DOHH2 (cell line): ENCODE data around the gene KLF4.
"Not testable (repeated sequence)": the region's sequence is repeated elsewhere in the genome, so short reads cannot be mapped to it uniquely, and the experiment has no call there.

Source experiments
- H3F3A ChIP-seq: fragments of 200-600 bp; sonication (generic), shearing (Covaris generic); 2 replicates; pipeline ENCODE4 v1.6.0; 2016; ENCODE audit warnings: antibody characterized with exemption, mild to moderate bottlenecking; ENCODE audit not compliant: control insufficient read depth, insufficient read depth
- H3K27ac ChIP-seq: fragments of 200-600 bp; sonication (generic); 2 replicates; pipeline ENCODE4 v1.5.1; 2014; ENCODE audit warnings: low read depth, mild to moderate bottlenecking, low read length, moderate library complexity
- H3K27me3 ChIP-seq: fragments of 200-600 bp; sonication (generic); 2 replicates; pipeline ENCODE4 v1.6.1; 2014; ENCODE audit warnings: mild to moderate bottlenecking, low read length, mixed read lengths; ENCODE audit not compliant: control insufficient read depth
- H3K36me3 ChIP-seq: fragments of 200-600 bp; sonication (generic); 2 replicates; pipeline ENCODE4 v1.6.1; 2014; ENCODE audit warnings: mild to moderate bottlenecking, low read length, moderate library complexity, mixed read lengths; ENCODE audit not compliant: control insufficient read depth
- H3K4me1 ChIP-seq: fragments of 200-600 bp; sonication (generic); 2 replicates; pipeline ENCODE4 v1.6.1; 2014; ENCODE audit warnings: mild to moderate bottlenecking, low read length, mixed read lengths; ENCODE audit not compliant: control insufficient read depth
- H3K4me2 ChIP-seq: fragments of 200-600 bp; sonication (generic); 2 replicates; pipeline ENCODE4 v1.6.0; 2014; ENCODE audit warnings: mild to moderate bottlenecking, low read length, moderate library complexity
- H3K4me3 ChIP-seq: fragments of 200-600 bp; sonication (generic); 2 replicates; pipeline ENCODE4 v1.5.1; 2014; ENCODE audit warnings: mild to moderate bottlenecking, low read length, mixed read lengths
- H3K79me2 ChIP-seq: fragments of 200-600 bp; sonication (generic); 2 replicates; pipeline ENCODE4 v1.6.1; 2014; ENCODE audit warnings: mild to moderate bottlenecking, low read length, mixed read lengths; ENCODE audit not compliant: control insufficient read depth
- H3K9me2 ChIP-seq: fragments of 200-600 bp; sonication (generic); replicated peaks from 2 replicates; pipeline ENCODE4 v1.6.1; 2014; ENCODE audit warnings: mild to moderate bottlenecking, low read length, mixed read lengths; ENCODE audit not compliant: control insufficient read depth
- H3K9me3 ChIP-seq: fragments of 200-600 bp; sonication (generic); 2 replicates; pipeline ENCODE4 v1.6.1; 2014; ENCODE audit warnings: antibody characterized with exemption, low read length, mixed read lengths; ENCODE audit not compliant: control insufficient read depth, insufficient read depth
- H4K20me1 ChIP-seq: fragments of 200-600 bp; sonication (generic); 2 replicates; pipeline ENCODE4 v1.6.0; 2014; ENCODE audit warnings: low read depth, mild to moderate bottlenecking, antibody characterized with exemption, low read length, moderate library complexity; ENCODE audit not compliant: control insufficient read depth, insufficient read depth
- EZH2phosphoT487 ChIP-seq: fragments of 200-600 bp; sonication (generic); IDR thresholded peaks from 2 replicates; pipeline ENCODE4 v1.6.1; 2017; ENCODE audit warnings: borderline replicate concordance, mild to moderate bottlenecking, antibody characterized with exemption, low read length, moderate library complexity, mixed read lengths
- TF ChIP-seq, protein P1 (sequence below): fragments of 200-600 bp; sonication (generic); IDR thresholded peaks from one replicate; pipeline ENCODE4 v1.5.1; 2014; ENCODE audit warnings: antibody characterized with exemption, mild to moderate bottlenecking, low read depth, low read length; ENCODE audit not compliant: poor library complexity, severe bottlenecking

KLF4 gene

DNA sequence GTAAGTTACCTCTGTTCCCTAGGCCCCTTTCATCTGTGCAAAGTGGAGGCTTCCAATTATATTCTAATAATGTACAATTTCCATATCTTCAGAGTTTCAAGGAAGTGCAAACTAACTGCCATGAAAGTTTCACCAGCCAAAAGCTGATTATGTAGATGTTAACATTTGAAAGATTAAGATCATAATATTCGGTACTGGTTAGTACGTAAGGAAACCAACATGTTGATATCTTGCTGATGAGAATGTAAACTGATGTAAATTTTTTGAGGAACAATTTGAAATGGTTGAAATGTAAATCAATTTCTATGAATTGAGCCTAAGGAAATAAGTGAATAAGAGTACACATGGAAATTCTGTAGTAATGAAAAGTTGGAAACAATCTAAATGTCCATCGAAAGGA lies 12.9 kb upstream of the KLF4 start:
- H3K36me3 ChIP-seq, result no peaks in the 10 kb centered on the region
- no peak overlapping the region for H3K4me2 ChIP-seq
- no peaks in the 10 kb centered on the region for H3K27me3 ChIP-seq
- no peaks in the 10 kb centered on the region for H3K79me2 ChIP-seq
- no peaks in the 10 kb centered on the region for H3K9me3 ChIP-seq
- H3K9me2 ChIP-seq, result no peaks in the 10 kb centered on the region
- TF ChIP-seq EZH2phosphoT487, result no peak
- TF ChIP-seq, protein P1, sequence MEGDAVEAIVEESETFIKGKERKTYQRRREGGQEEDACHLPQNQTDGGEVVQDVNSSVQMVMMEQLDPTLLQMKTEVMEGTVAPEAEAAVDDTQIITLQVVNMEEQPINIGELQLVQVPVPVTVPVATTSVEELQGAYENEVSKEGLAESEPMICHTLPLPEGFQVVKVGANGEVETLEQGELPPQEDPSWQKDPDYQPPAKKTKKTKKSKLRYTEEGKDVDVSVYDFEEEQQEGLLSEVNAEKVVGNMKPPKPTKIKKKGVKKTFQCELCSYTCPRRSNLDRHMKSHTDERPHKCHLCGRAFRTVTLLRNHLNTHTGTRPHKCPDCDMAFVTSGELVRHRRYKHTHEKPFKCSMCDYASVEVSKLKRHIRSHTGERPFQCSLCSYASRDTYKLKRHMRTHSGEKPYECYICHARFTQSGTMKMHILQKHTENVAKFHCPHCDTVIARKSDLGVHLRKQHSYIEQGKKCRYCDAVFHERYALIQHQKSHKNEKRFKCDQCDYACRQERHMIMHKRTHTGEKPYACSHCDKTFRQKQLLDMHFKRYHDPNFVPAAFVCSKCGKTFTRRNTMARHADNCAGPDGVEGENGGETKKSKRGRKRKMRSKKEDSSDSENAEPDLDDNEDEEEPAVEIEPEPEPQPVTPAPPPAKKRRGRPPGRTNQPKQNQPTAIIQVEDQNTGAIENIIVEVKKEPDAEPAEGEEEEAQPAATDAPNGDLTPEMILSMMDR, result no peak
- no peaks in the 10 kb centered on the region for H4K20me1 ChIP-seq
- no peaks in the 10 kb centered on the region for H3F3A ChIP-seq
- H3K4me1 ChIP-seq, result no peaks in the 10 kb centered on the region
- no peak overlapping the region for H3K27ac ChIP-seq
- no peak overlapping the region for H3K4me3 ChIP-seq

DNA sequence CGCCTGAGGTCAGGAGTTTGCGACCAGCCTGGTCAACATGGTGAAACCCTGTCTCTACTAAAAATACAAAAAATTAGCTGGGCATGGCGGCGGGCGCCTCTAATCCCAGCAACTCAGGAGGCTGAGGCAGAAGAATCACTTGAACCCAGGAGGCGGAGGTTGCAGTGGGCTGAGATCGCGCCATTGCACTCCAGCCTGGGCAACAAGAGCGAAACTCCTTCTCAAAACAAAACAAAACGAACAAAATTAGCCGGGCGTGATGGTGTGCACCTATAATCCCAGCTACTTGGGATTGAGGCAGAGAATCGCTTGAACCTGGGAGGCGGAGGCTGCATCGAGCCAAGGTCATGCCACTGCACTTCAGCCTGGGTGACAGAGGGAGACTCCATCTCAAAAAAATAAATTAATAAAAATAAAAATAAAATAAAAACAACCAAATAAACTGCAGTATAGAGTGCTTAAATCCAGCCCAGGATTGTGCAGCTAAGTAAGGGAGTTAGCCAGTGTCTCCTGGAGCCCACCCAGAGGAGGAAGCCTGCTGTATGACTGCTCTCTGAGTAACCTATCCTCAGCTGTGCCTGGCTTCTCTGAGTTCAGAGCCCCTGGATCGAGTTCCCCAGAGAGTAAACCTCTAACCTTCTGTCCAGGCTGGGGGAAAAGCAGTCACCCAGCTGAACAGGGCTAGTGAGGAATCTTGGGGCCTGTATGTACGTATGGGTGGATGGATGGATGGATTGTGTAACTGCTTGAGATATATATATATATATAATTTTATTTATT lies 11.0 kb upstream of the KLF4 start:
- not testable (repeated sequence) for H3K4me2 ChIP-seq, H3K79me2 ChIP-seq, H3K9me3 ChIP-seq, H4K20me1 ChIP-seq, H3K27me3 ChIP-seq, H3K27ac ChIP-seq, H3K36me3 ChIP-seq, H3K9me2 ChIP-seq, H3K4me3 ChIP-seq, H3K4me1 ChIP-seq, H3F3A ChIP-seq

DNA sequence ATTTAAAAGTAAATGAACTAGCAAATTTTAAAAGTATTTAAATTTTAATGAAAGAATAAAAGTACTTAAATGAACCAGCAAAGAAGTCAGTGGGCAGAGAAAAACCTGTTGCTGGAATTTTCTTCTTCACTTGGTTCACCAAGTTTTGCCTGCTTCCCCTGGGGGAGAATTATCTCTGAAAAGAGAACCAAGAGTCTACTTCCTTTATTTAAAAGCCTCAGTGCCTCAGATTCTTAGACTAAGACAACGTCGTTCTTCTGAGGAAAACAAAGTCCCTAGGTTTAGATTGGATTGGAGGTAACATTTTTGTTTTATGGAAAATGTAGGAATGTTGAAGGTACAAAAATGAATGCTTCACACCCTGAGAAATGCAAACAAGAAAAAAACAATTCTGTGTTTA lies 7.4 kb upstream of the KLF4 start:
- Histone ChIP-seq H3K27ac (no peak overlapping the region), H3K4me3 (no peak overlapping the region), H3K9me2 (no peaks in the 10 kb centered on the region), H3K36me3 (no peaks in the 10 kb centered on the region), H3K4me1 (no peaks in the 10 kb centered on the region), H4K20me1 (no peaks in the 10 kb centered on the region), H3K27me3 (no peaks in the 10 kb centered on the region), H3K4me2 (no peak overlapping the region), H3K9me3 (no peaks in the 10 kb centered on the region), H3F3A (no peaks in the 10 kb centered on the region), H3K79me2 (no peaks in the 10 kb centered on the region)
- TF ChIP-seq EZH2phosphoT487, result no peak
- TF ChIP-seq, protein P1, result no peak

DNA sequence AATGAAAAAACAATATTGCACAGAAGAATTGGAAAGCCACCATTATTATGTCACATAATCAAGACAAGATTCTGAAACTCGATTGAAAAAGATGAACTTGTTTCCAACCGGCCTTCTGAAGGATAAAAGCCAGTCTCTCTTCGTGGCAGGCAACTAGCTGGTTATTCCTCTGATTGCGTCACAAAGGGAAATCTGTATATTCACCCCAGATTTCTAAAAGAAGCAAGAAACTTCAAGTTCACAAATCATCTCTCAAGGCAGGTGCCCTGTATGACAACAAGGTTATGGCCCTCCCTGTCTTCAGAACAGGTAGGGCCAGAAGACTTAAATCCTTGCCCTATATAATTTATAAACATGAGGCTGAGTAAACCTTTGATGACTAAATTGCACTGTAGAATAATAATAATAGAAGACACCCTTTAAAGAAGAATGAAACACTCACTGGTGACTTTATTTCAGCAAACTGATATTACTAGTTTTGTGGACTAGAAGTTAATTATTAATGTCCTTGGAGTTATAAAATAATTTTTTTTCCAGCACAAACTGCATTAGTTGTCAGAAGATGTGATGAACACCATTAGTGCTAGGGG lies 2.9 kb upstream of the KLF4 start:
- Histone ChIP-seq H3K27me3 (no peaks in the 10 kb centered on the region), H3K4me3 (no peak overlapping the region), H3F3A (no peaks in the 10 kb centered on the region), H3K79me2 (no peaks in the 10 kb centered on the region), H3K4me2 (no peak overlapping the region), H3K4me1 (no peaks in the 10 kb centered on the region), H3K27ac (no peak overlapping the region), H3K9me3 (peaks cover 6% of the 10 kb centered on the region; the same call in 1 of the 2 replicates), H3K9me2 (no peaks in the 10 kb centered on the region), H3K36me3 (no peaks in the 10 kb centered on the region), H4K20me1 (no peaks in the 10 kb centered on the region)
- TF ChIP-seq, protein P1, result no peak
- no peak for TF ChIP-seq EZH2phosphoT487
